ENCODE data around the gene SEMA4D.

- TF ChIP-seq CTCF (conservative IDR thresholded peaks at IDR 0.05) (no peak), EZH2 (IDR thresholded peaks at IDR 0.05; ENCODE audit: low read depth) (no peak)
Observed at GRCh38 chr9:89541798-89542197, 43.9 kb upstream of the SEMA4D start.

Data from PC-9 (cell line).